Liver (tissue), 3 donors: Measurements from ENCODE around the gene MAOA.
"Not testable (repeated sequence)": the region's sequence is repeated elsewhere in the genome, so short reads cannot be mapped to it uniquely, and the experiment has no call there.

Experiments used
- RAD21 ChIP-seq, 2 donors: IDR thresholded peaks; 2 replicates each; pipeline ENCODE4 v1.6.1; 2016; ENCODE audit warnings: antibody characterized with exemption in 2 of 2, mild to moderate bottlenecking in 2 of 2
- YY1 ChIP-seq: IDR thresholded peaks from 2 replicates; pipeline ENCODE4 v1.6.1; 2016; ENCODE audit warnings: antibody characterized with exemption, mild to moderate bottlenecking
- TF ChIP-seq, protein P1 (sequence below): fragments of 150-350 bp; IDR thresholded peaks from 2 replicates; pipeline ENCODE4 v1.5.1; 2017; ENCODE audit warnings: improper control_type of control experiment, low read depth, low read length; ENCODE audit not compliant: missing input control
- TF ChIP-seq, protein P2 (sequence below): IDR thresholded peaks from 2 replicates; pipeline ENCODE4 v1.6.1; 2016; ENCODE audit warnings: antibody characterized with exemption
- donor health status: healthy.
- donor health status: healthy.

DNA sequence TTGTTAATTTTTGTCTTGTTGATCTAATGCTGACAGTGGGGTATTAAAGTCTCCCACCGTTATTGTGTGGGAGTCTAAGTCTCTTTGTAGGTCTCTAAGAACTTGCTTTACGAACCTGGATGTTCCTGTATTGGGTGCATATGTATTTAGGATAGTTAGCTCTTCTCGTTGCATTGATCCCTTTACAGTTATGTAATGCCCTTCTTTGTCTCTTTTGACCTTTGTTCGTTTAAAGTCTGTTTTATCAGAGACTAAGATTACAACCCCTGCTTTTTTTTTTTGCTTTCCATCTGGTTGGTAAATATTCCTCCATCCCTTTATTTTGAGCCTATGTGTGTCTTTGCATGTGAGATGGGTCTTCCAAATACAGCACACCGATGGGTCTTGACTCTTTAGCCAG lies 69.1 kb downstream of the MAOA start:
- TF ChIP-seq, protein P1, sequence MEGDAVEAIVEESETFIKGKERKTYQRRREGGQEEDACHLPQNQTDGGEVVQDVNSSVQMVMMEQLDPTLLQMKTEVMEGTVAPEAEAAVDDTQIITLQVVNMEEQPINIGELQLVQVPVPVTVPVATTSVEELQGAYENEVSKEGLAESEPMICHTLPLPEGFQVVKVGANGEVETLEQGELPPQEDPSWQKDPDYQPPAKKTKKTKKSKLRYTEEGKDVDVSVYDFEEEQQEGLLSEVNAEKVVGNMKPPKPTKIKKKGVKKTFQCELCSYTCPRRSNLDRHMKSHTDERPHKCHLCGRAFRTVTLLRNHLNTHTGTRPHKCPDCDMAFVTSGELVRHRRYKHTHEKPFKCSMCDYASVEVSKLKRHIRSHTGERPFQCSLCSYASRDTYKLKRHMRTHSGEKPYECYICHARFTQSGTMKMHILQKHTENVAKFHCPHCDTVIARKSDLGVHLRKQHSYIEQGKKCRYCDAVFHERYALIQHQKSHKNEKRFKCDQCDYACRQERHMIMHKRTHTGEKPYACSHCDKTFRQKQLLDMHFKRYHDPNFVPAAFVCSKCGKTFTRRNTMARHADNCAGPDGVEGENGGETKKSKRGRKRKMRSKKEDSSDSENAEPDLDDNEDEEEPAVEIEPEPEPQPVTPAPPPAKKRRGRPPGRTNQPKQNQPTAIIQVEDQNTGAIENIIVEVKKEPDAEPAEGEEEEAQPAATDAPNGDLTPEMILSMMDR = not testable (repeated sequence)
- TF ChIP-seq RAD21 (IDR thresholded peaks at IDR 0.05); YY1: not testable (repeated sequence)
- TF ChIP-seq, protein P2, sequence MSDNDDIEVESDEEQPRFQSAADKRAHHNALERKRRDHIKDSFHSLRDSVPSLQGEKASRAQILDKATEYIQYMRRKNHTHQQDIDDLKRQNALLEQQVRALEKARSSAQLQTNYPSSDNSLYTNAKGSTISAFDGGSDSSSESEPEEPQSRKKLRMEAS = not testable (repeated sequence)
